ENCODE measurements around the gene ALDH3B1.

The ALDH3B1 gene

DNA sequence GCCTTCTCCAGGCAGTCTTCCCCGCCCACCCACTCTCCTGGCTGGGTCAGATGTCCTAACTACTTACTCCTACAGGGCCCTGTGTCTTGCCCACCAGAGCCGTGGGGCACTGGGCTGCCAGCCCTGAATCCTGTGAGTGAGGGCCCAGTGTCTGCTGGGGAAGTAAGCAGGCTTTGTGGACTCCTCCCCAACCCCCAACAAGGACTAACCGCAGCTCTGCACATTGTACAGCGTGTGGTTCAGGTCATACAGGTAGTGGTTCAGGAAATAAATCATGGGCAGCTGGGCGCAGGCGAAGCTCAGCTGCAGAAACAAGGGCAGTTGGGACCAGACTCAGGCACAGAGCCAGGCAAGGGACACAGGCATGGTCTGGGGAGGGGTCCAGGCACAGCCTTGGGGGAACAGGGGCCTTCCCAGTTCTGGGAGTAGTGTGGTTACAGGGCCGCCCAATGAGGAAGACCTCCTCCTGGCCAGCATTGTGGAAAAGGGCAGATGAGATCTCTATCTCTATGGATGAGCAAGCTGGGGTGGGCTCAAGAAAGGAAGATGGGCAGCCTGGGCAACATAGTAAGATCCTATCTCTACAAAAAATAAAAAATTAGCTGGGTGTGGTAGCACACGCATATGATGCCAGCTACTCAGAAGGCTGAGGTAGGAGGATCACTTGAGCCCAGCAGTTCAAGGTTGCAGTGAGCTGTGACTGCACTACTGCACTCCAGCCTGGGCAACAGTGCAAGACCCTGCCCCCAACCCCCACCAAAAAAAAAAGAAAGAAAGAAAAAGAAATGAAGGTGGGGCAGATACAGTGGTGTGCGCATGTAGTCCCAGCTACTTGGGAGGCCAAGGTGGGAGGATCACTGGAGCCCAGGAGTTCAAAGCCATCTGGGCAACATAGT is 11.7 kb upstream of the ALDH3B1 start:
- DNase-seq = no peak

DNA sequence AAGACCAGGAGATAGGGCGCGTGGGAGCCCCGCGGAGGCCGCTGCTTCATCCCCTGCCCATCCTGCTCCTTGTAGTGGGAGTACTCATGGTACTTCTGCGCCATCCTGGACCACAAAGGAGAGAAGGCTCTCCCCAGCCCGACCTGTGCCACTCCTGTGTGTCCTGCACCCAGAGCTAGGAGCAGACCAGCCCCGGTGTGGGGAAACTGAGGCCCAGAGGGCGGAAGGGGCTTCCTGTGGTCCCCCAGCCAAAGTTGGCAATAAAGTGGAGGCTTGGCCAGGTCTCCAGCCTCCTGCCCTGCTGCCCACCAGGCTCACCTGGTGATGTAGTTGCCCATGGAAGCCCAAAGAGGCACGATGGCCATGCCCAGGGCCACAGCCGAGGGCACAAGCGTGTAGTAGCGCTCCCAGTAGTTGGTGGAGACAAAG is 10.9 kb upstream of the ALDH3B1 start:
- DNase-seq = no peak

GRCh38 chr11:67999704-68000103 is 10.4 kb upstream of the ALDH3B1 start:
- no peak for DNase-seq

DNA sequence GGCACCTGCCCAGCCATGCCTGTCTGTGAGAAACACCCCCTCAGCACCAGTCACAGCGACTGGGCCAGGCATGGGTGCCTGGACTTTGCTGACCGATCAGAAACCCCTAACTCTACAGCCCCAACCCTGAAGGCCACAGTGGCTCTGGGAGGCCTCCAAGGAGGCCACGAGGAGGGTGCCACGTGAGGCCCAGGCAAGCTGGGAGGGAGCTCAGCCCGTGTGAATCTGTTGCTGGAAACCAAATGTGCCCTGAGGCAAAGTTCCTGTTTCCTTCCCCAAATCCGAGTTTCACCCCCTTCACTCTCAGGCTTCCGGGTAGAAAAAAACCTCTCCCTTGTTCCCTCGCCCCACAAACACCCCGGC is 7.6 kb upstream of the ALDH3B1 start:
- DNase-seq = no peak

- DNase-seq = peak; percentile 35
Measured at GRCh38 chr11:68002938-68003845, 6.9 kb upstream of the ALDH3B1 start.

DNA sequence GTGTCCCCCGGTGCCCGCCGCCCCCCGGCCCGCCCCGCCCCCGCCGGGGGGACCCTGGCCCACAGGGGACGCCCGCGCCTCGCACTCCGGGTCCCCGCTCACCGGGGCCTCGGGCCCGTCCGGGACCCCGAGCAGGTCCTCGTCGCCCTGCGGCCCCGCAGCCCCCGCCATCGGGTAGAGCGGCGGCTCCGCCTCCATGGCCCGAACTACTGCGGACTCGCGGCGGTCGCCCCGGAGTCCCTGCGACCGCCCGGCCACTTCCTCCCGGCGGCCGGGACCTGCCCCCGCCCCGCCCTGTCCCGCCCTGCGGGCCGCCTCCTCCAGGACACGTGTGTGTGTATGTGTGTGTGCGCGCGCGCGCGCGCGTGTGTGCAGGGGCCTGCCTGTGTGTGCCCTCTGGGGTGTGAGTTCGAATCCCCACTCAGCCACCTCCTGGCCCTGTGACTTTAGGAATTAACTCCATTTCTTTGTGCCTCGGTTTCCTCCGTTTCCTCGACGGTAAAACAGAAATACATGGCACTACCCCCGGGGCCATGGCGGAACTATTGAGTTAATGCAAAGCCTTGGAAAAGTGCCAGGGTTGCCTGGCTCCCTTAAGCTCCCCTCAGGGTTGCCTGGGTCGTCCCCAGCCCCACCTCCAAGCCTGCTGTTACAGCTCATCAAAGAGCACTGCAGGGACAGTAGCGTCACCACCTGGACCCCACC is 6.1 kb upstream of the ALDH3B1 start, which contains the start of gene UNC93B1:
TSS of gene UNC93B1 (minus strand) at position 252 of the 705 bp plus-strand sequence. CDS start at position 198, 54 bp downstream.
- peak; percentile 69 for DNase-seq

DNA sequence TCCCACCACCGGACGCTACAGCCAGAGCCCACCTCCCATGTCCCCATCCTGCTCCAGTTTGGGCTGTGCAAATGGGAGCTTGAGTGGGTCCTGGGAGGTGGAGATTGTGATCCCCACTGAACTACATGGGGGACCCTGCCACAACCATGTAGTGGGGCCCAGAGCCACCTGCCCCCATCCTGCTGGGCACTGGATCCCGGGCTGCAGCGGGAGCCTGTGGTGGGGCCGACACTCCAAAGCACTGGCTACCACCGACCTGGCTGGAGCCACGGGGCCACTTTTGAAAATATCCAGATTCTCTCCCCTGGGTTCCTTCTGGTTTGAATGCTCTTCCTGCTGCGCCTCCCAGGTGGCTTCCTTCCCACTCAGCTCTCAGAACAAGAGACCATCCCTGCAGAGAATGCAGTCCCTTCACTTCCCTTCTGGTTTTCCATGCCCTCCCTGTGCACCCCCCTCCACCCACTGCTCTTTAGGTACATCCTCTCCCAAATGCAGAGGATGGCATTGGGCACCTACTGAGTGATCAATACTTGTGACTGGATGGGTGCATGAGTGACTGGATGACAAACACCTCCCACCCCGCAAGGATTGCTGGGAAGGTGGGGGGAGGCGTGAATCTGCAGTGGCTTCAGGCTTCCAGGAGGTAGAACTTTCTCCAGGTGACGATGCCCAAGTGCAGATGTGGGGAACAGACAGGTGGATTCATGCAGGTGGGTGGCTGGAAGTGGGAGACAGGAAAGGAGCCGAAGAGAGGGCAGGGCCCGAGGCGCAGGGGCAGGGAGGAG is 5.4 kb upstream of the ALDH3B1 start:
- DNase-seq = no peak

GRCh38 chr11:68006606-68007166 is 3.4 kb upstream of the ALDH3B1 start:
- DNase-seq = no peak

DNA sequence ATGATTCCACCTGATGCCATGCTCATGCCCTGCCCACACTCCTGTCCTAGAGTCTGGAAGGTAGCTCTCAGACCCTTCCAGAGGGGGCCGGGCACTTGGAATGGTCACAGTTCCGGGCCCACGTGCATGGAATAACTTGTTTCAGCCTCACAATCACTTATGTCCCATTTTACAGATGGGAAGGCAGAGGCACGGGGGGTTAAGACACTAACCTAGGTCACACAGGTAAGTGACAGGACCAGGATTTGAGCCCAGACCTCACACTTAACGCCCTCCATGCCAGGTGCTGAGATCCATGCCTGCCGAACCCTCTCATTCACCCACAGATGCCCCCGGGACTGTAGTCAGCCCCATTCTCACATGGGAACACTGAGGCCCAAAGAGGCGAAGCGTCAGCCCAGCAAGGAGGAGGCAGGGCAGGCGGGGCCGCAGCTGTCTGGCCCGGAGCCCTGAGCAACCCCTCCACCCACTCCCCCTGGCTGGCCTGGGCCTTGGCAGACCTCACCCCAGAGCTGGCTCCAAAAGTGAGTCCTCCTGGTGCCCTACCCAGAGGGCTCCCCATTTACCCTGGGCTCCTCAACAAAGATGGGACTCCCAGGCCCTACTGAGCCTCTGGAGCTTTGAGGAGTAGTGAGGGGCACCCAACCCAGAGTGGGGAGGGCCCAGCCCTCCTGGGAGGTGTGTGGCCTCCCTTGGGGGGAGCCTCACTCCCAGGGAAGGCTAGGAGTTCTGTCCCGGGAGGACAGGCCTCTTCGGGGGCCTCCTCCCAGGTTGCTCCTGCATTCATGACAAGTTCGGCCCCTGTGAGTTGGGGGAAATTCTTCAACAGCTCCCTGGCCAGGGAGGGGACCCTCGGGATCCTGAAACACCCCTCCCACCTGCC is 2.4 kb upstream of the ALDH3B1 start:
- no peak for DNase-seq

DNA sequence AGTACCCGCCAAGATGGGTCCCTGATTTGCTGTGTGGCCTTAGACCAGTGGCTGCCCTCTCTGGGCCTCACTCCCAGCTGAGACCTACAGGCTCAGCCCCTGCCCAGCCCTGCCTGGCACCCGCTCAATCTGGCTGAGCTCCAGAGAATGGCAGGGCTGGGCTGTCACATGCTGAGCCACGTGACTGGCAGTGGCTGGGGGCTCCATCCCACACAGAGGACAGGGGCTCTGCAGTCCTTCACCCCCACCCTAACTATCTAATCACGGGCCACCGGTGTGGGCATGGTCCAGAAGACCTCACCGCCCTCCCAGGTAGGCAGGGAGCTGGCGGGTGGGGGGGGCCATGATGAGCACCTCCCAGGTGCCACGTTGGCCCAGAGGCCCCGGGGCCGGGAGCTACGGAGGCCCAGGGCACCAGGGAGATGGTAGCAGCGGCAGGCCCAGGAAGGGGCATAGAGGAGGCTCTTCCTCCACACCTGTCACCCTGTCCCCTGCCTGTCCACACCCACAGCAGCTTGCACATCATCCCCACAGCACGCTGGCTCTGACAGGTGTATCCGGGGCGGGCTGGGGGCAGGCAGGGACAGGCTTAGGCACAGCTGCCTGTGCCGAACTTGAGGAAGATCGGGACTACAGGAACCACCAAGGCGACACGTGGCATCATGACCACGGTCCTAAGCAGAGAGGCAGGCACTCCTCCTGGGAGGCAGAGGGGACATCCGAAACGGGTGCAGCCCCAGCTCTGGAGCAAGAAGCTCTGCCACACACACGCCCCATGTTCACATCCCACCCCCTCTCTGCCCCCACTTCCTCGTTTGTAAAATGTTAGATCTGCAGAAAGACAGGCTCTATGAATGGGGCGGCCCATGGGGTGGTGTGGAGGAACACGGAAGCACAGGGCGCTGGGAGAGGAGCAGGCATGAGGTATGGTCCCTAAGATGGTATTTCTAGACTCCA is 1.5 kb upstream of the ALDH3B1 start:
- no peak for DNase-seq

DNA sequence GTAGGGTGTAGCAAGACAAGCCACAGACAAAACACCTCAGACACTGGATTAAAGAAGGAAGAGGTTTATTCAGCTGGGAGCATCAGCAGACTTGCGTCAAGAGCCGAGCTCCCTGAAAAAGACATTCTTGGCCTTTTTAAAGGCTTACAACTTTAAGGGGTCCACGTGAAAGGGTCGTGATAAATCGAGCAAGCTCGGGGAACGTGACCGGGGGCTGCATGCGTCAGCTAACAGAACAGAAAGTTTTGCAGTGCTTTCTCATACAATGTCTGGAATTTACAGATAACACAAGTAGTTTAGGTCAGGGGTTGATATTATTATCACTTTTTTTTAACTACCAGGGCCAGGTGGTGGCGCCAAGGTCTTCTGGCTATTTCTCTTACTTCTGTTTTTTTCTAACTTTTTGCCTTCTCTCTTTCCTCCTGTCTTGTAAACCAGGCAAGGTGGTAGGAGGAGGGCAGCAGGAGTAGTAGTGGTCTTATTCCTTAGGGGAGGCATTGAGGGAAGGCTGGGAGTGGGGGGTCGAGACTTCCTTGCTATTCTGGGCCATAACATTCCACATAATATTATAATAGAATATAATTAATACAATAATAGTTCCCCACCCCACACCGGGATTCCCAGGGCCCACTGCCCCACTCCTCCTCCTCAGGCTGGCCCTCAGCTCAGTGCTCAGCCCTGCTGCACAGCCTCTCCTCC is 587 bp upstream of the ALDH3B1 start:
- no peak for DNase-seq

DNA sequence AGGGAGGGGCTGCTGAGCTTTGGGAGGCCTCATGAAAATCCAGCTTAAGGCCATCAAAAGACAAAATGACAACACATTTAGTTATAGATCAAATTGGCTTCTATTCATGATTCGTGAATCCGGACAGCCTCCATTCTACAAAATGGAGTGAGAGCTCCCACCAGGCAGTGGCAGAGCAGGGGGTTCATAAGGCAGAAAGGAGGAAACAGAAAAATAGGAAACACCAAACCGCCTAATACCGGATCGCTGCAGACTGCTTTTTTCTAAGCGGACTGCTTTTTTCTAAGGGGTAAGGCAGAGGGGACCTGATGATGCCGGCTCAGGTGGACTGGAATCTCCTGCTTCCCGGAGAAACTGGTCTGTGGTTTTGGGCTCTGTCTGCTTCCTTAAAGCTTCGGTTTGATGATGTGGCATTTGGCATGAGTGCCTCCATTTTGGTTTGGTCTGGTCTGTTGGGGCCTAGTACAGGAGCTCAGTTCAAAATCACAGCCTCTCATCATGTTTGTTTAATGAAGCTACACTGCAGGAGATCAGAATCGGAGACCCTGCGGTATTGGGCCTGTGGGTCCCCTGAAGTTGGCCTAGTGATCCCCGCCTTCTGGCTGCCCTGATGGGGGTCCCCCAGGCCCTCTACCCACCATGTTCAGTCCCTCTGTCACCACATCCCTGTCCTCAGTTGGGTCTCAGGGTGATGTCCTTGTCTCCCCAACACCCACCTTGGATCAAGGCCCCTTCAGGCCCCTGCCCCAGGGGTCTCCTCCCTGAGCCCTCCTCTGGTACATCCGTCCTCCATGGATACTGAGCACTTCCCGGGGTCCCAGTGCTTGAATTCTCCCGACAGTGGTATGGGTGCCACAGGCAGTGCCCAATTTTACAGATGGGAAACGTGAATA is 1.2 kb downstream of the ALDH3B1 start:
- DNase-seq = no peak

DNA sequence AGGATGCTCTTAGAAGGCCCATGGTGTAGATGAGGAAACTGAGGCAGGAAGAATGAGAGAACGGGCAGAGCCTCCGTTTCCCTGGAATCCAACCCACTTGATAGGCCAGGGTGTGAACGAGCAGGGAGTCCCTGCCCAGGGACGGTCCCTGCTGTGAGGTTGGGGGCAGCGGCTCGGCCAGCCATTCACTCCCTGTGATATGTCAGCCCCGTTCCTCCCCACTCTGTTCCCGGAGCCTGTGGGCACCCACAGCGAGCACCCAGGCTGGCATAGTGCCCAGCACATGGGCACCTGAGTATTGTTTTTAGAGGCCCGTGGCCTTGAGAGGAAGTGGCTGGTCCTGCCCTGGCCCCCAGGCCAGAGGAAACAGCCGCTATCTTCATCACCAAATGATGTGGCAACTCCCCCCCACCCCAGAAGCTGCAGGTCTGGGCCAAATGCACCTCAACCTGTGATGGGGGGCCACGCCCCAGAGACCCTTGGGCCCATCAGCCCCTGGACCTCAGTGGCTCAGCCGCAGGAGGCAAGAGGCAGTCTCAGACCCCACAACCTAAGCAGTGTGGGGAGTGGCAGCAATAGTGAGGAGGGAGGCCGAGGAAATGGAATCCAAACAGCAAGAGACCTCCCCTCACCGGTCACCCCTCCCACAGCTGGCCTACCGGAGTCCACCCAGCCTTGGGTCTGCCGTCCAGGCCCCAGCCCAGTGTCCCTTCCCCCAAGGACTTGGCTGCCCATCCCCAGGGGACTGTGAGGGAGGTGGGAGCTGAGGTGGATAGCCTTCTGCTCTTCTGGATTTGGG is 2.1 kb downstream of the ALDH3B1 start:
- DNase-seq = no peak

- no peak for DNase-seq
Measured at GRCh38 chr11:68012843-68013610, 2.9 kb downstream of the ALDH3B1 start.

DNA sequence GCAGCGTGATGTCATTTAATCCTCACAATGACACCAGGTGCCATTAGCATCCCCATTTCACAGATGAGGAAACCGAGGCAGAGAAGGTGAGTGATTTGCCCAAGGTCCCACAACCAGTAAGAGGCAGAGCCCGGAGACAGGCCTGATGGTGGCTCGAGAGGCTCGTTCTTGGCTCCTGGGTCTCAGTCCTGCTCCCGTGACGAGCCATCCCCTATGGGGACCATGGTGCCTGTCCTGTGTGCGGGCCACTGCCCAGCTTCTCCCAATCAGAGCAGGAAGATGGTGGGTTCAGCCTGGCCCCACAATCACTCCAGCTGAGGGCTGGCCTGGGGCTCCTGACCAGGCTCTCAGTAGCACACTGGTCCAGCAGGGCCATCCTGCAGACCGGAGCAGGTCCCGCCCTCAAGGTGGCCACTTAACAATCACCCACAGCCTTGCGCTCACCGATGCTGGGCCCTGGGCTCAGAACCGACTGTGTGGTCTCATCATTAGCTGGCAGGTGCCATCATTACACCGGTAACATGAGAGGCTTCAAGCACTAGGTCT is 3.6 kb downstream of the ALDH3B1 start:
- no peak for DNase-seq

All from stimulated activated naive CD4-positive, alpha-beta T cell treated with Interleukin-2 at 50 U/mL for 16 hours (primary cell).